ENCODE results near the gene OXSR1. TPM values are rescaled to one million over a fixed set of nuclear protein-coding genes. Genes with fewer than 3 reads are reported as not detected.
A peak's percentile ranks its signal among the peaks of the same experiment; 100 is the strongest.

OXSR1 gene
- total RNA-seq, 1 donor from 2014 or later: 13.3 TPM

DNA sequence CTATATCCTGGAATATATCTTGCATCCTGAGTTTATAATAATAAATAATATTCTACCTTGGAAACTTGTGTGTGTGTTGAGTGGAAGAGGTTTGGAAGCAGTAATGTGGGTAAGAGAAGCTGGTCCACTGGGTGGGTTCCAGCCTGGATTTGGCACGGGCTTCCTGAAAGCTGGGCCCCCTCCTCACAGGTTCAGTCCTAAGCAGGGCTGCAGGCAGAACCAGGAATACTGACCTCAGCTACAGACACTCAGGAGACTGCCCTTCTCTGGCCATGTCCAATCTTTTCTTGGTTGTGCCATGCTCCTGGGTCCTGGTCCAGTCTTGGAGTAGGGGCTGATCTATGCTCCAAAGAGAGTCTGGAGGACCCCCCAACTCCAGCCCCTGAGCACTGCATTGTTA, 22.4 kb upstream of the OXSR1 start:
- Histone ChIP-seq H3K9me3 (no peaks in the 10 kb centered on the region), H3K4me3 (no peak overlapping the region), H3K36me3 (peaks cover 5 to 16% of the 10 kb centered on the region in 2 donors), H3K27me3 (no peaks in the 10 kb centered on the region), H3K4me1 (peaks cover 0 to 10% of the 10 kb centered on the region in 2 donors), H3K27ac (no peak overlapping the region)
- intact Hi-C loops (cut with DNase I): no loop called here
- TF ChIP-seq CTCF (IDR thresholded peaks at IDR 0.05): no peak
- DNase-seq (ENCODE audit: low spot score in 2 of 2): peak in 1 of 2 donors; percentile 9

DNA sequence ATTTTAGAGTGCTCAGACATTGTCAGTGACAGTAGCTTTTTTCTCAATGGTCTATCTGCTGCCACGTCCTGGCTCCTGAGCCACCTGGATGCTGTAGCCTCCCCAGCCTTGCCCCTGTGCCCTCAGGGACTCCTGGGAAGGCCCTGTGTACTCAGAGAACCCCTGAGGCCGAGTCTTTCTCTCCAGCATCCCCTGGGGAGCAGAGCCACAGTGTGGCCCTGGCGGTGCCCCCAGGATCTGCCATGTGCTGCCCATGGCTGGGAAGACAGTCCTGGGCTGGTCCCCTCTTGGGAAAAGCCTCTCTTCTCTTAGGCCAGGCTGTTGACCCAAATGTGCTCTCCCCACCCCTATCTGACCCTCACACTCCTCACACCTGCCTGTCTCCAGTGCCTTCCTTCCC, 21.8 kb upstream of the OXSR1 start:
- intact Hi-C loops (cut with DNase I): no loop called here
- no peak for DNase-seq (ENCODE audit: low spot score in 2 of 2)
- H3K27me3 ChIP-seq: no peaks in the 10 kb centered on the region

DNA sequence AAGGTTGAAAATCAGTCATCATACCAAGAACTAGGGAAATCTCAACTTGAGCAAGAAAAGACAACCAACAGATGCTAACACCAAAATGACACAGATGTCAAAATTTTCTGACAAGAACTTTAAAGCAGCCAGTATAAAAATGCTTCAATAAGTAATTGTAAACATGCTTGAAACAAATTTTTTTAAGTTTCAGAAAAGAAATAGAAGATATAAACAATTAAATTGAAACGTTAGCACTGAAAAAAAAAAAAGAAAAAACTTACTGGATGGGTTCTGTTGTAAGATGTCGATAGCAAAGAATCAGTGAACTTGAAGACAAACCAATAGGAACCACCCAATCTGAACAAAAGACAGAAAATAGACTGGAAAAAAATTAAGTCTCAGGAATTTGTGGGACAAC, 18.8 kb upstream of the OXSR1 start:
- Histone ChIP-seq H3K27me3 (no peaks in the 10 kb centered on the region), H3K4me1 (no peaks in the 10 kb centered on the region), H3K36me3 (peaks cover 4 to 7% of the 10 kb centered on the region in 2 donors), H3K4me3 (no peak overlapping the region), H3K9me3 (no peaks in the 10 kb centered on the region), H3K27ac (no peak overlapping the region)
- no peak for DNase-seq (ENCODE audit: low spot score in 2 of 2)
- TF ChIP-seq CTCF (IDR thresholded peaks at IDR 0.05): no peak
- intact Hi-C loops (cut with DNase I): no loop called here

More for the DNA sequence above, 21.8 kb upstream of the OXSR1 start:
- Histone ChIP-seq H3K4me1 (peaks cover 0 to 8% of the 10 kb centered on the region in 2 donors), H3K36me3 (peaks cover 5 to 16% of the 10 kb centered on the region in 2 donors), H3K4me3 (no peak overlapping the region), H3K27ac (no peak overlapping the region), H3K9me3 (no peaks in the 10 kb centered on the region)
- TF ChIP-seq CTCF (IDR thresholded peaks at IDR 0.05): no peak

GRCh38 chr3:38147421-38147820, 17.9 kb upstream of the OXSR1 start:
- H3K9me3 ChIP-seq: no peaks in the 10 kb centered on the region
- H3K27ac ChIP-seq: no peak overlapping the region

GRCh38 chr3:38148311-38148882, 16.9 kb upstream of the OXSR1 start:
- no peaks in the 10 kb centered on the region for H3K4me1 ChIP-seq
- no peak overlapping the region for H3K4me3 ChIP-seq
- H3K27me3 ChIP-seq: no peaks in the 10 kb centered on the region
- H3K27ac ChIP-seq: no peak overlapping the region
- intact Hi-C loops (cut with DNase I): no loop called here
- H3K9me3 ChIP-seq: no peaks in the 10 kb centered on the region
- TF ChIP-seq CTCF (IDR thresholded peaks at IDR 0.05): no peak
- no peak for DNase-seq (ENCODE audit: low spot score in 2 of 2)
- H3K36me3 ChIP-seq: no peaks in the 10 kb centered on the region

More at GRCh38 chr3:38147421-38147820, 17.9 kb upstream of the OXSR1 start:
- Histone ChIP-seq H3K36me3 (no peaks in the 10 kb centered on the region), H3K27me3 (no peaks in the 10 kb centered on the region), H3K4me1 (no peaks in the 10 kb centered on the region), H3K4me3 (no peak overlapping the region)
- intact Hi-C loops (cut with DNase I): no loop called here
- TF ChIP-seq CTCF (IDR thresholded peaks at IDR 0.05): no peak
- no peak for DNase-seq (ENCODE audit: low spot score in 2 of 2)

GRCh38 chr3:38149708-38150107, 15.6 kb upstream of the OXSR1 start:
- Histone ChIP-seq H3K27me3 (no peaks in the 10 kb centered on the region), H3K4me3 (no peak overlapping the region), H3K27ac (peak overlapping the region in 1 of 2 donors; percentile 22), H3K9me3 (no peaks in the 10 kb centered on the region), H3K36me3 (no peaks in the 10 kb centered on the region), H3K4me1 (no peaks in the 10 kb centered on the region)
- intact Hi-C loops (cut with DNase I): no loop called here
- TF ChIP-seq CTCF (IDR thresholded peaks at IDR 0.05): no peak
- DNase-seq (ENCODE audit: low spot score in 2 of 2): no peak
